ENCODE data around the gene STX19.
A peak's percentile ranks its signal among the peaks of the same experiment; 100 is the strongest.
"Not testable (repeated sequence)": the region's sequence is repeated elsewhere in the genome, so short reads cannot be mapped to it uniquely, and the experiment has no call there.

The STX19 gene

GRCh38 chr3:93973131-93974126 is 55.0 kb downstream of the STX19 start, which contains the start of gene PROS1:
Gene PROS1 (minus strand): TSS chr3:93973896. CDS start chr3:93973749, 147 bp downstream.
- peak; percentile 85 for DNase-seq (ENCODE audit: low read depth)

- DNase-seq (ENCODE audit: low read depth), result no peak
Measured at GRCh38 chr3:93969997-93970396, 58.4 kb downstream of the STX19 start.

DNA sequence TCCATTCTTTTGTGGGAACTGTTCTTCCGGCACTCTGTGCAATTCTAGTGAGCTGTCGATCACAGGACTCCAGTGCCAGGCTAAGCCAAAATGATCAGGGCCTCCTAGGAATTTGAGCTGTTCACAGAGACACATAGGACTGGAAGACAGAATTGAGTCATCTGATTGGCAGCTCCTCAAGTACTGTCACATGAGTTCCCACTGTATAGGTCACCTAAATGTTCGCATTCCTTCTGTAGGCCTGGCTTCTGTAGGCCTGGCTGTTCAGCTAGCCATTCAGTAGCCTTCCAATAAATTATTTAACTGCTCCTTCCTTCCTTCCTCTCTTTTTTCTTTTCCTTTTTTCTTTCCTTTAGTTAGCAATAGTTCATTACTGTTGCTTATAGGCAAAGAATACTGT is 59.0 kb downstream of the STX19 start:
- peak; percentile 69 for DNase-seq (ENCODE audit: low read depth)

DNA sequence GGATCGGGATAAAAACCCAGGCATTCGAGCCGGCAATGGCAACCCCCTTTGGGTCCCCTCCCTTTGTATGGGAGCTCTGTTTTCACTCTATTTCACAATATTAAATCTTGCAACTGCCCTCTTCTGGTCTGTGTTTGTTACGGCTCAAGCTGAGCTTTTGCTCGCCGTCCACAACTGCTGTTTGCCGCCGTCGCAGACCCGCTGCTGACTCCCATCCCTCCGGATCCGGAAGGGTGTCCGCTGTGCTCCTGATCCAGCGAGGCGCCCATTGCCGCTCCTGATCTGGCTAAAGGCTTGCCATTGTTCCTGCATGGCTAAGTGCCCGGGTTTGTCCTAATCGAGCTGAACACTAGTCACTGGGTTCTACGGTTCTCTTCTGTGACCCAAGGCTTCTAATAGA is 63.3 kb downstream of the STX19 start:
- DNase-seq (ENCODE audit: low read depth), result not testable (repeated sequence)
